HG03108 (cell line): Measurements from ENCODE around the gene RYR1.
"Not testable (repeated sequence)": the region's sequence is repeated elsewhere in the genome, so short reads cannot be mapped to it uniquely, and the experiment has no call there.

Experiments
- ATAC-seq: cut with Tn5 transposase; IDR thresholded peaks from one replicate; pipeline ENCODE4 v1.9.1; 2021; ENCODE audit warnings: moderate library complexity; ENCODE audit not compliant: unreplicated experiment

The RYR1 gene

GRCh38 chr19:38455031-38455430, 21.5 kb downstream of the RYR1 start:
- ATAC-seq: no peak

- ATAC-seq: no peak
Observed at GRCh38 chr19:38457202-38457601, 23.7 kb downstream of the RYR1 start.

GRCh38 chr19:38457690-38458405, 24.4 kb downstream of the RYR1 start:
- ATAC-seq: no peak

- ATAC-seq: no peak
Observed at GRCh38 chr19:38458991-38459390, 25.5 kb downstream of the RYR1 start.

- no peak for ATAC-seq
Observed at GRCh38 chr19:38463365-38463764, 29.9 kb downstream of the RYR1 start.

GRCh38 chr19:38464421-38465082, 31.1 kb downstream of the RYR1 start:
- no peak for ATAC-seq

GRCh38 chr19:38466050-38466449, 32.6 kb downstream of the RYR1 start:
- no peak for ATAC-seq

GRCh38 chr19:38467541-38468525, 34.3 kb downstream of the RYR1 start:
- no peak for ATAC-seq

GRCh38 chr19:38469151-38469550, 35.7 kb downstream of the RYR1 start:
- no peak for ATAC-seq

- ATAC-seq: no peak
Observed at GRCh38 chr19:38470788-38471480, 37.4 kb downstream of the RYR1 start.

- not testable (repeated sequence) for ATAC-seq
Observed at GRCh38 chr19:38472725-38473124, 39.2 kb downstream of the RYR1 start.

- ATAC-seq: no peak
Observed at GRCh38 chr19:38473201-38473600, 39.7 kb downstream of the RYR1 start.

GRCh38 chr19:38475176-38475575, 41.7 kb downstream of the RYR1 start:
- no peak for ATAC-seq

GRCh38 chr19:38478273-38478971, 44.9 kb downstream of the RYR1 start:
- no peak for ATAC-seq

GRCh38 chr19:38482496-38482895, 49.0 kb downstream of the RYR1 start:
- ATAC-seq: no peak

GRCh38 chr19:38483016-38483630, 49.6 kb downstream of the RYR1 start:
- ATAC-seq: no peak

GRCh38 chr19:38484747-38485146, 51.3 kb downstream of the RYR1 start:
- no peak for ATAC-seq

GRCh38 chr19:38485541-38486285, 52.2 kb downstream of the RYR1 start:
- ATAC-seq: no peak

GRCh38 chr19:38486731-38487336, 53.3 kb downstream of the RYR1 start:
- ATAC-seq: no peak
